PFSK-1 (cell line): ENCODE data around the gene CWF19L1.

ENCODE experiments used
- FOXP2 ChIP-seq: optimal IDR thresholded peaks from 2 replicates; pipeline ENCODE3; 2011; ENCODE audit warnings: borderline replicate concordance, control low read depth, inconsistent platforms; ENCODE audit not compliant: insufficient read depth; ENCODE audit errors: extremely low read length, extremely low read depth
- POLR2AphosphoS5 ChIP-seq: IDR thresholded peaks from 2 replicates; pipeline ENCODE4 v1.6.1; 2012; ENCODE audit warnings: low read depth, mild to moderate bottlenecking, control low read depth, low read length, moderate library complexity
- SIN3A ChIP-seq: IDR thresholded peaks from 2 replicates; pipeline ENCODE4 v1.6.1; 2012; ENCODE audit warnings: mild to moderate bottlenecking, low read length, moderate library complexity, borderline replicate concordance; ENCODE audit not compliant: insufficient read depth
- TAF1 ChIP-seq: IDR thresholded peaks from 2 replicates; pipeline ENCODE4 v1.6.1; 2012; ENCODE audit warnings: low read length, control low read depth, borderline replicate concordance; ENCODE audit not compliant: insufficient read depth
- TF ChIP-seq, protein P1 (sequence below), 2 experiments: IDR thresholded peaks; 2 replicates each; pipeline versions ENCODE4 v1.6.1 to v1.8.0; 2011 to 2012; ENCODE audit warnings: low read depth in 2 of 2, low read length in 2 of 2, control low read depth in 1 of 2, inconsistent platforms in 1 of 2, mild to moderate bottlenecking in 1 of 2, moderate library complexity in 1 of 2; ENCODE audit not compliant: insufficient read depth in 1 of 2

DNA sequence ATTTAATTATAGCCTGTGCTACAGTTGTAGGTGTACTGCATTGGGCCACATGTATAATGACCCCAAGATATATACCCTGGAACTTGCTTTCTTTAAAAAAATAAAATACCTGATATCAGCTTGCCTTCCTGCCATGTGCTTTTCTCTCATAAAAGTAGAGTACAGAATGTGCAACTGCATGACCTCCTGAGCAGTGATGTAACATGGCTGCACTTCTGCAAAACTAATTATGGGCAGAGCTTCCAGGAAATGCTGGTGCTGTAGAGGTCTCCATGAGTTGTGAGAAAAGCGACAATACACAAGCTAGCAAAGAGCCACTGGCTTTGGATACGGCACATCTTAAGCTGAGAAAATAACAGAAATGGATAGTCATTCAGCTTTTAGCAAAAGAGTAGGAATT is 75.1 kb downstream of the CWF19L1 start:
- TF ChIP-seq FOXP2 (no peak), POLR2AphosphoS5 (no peak), TAF1 (no peak), SIN3A (no peak)
- TF ChIP-seq, protein P1, sequence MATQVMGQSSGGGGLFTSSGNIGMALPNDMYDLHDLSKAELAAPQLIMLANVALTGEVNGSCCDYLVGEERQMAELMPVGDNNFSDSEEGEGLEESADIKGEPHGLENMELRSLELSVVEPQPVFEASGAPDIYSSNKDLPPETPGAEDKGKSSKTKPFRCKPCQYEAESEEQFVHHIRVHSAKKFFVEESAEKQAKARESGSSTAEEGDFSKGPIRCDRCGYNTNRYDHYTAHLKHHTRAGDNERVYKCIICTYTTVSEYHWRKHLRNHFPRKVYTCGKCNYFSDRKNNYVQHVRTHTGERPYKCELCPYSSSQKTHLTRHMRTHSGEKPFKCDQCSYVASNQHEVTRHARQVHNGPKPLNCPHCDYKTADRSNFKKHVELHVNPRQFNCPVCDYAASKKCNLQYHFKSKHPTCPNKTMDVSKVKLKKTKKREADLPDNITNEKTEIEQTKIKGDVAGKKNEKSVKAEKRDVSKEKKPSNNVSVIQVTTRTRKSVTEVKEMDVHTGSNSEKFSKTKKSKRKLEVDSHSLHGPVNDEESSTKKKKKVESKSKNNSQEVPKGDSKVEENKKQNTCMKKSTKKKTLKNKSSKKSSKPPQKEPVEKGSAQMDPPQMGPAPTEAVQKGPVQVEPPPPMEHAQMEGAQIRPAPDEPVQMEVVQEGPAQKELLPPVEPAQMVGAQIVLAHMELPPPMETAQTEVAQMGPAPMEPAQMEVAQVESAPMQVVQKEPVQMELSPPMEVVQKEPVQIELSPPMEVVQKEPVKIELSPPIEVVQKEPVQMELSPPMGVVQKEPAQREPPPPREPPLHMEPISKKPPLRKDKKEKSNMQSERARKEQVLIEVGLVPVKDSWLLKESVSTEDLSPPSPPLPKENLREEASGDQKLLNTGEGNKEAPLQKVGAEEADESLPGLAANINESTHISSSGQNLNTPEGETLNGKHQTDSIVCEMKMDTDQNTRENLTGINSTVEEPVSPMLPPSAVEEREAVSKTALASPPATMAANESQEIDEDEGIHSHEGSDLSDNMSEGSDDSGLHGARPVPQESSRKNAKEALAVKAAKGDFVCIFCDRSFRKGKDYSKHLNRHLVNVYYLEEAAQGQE (IDR thresholded peaks at IDR 0.05; ENCODE audit: insufficient read depth in 1 of 2, low read depth in 2 of 2, low read length in 2 of 2), result no peak
